AG10803 (cell line): ENCODE results near the gene TTLL8.

ENCODE experiments used
- DNase-seq: peaks from one replicate; pipeline ENCODE4 v3.0.0; 2010; ENCODE audit warnings: low read depth
- H3K4me3 ChIP-seq: 2 replicates; pipeline ENCODE4 v1.5.1; 2011; ENCODE audit warnings: mild to moderate bottlenecking, low read length, control low read depth
- CTCF ChIP-seq: conservative IDR thresholded peaks from 2 replicates; pipeline ENCODE4 v1.5.1; 2011; ENCODE audit warnings: mild to moderate bottlenecking, low read length, control low read depth, inconsistent platforms

Gene TTLL8

GRCh38 chr22:49973018-49973961 is 84.8 kb downstream of the TTLL8 start:
- DNase-seq = peak; percentile 23
- no peak for TF ChIP-seq CTCF
- H3K4me3 ChIP-seq = no peak overlapping the region

GRCh38 chr22:49972163-49973017 is 85.7 kb downstream of the TTLL8 start:
- TF ChIP-seq CTCF = no peak
- no peak overlapping the region for H3K4me3 ChIP-seq
- no peak for DNase-seq

GRCh38 chr22:49971232-49972162 is 86.6 kb downstream of the TTLL8 start:
- DNase-seq = peak; percentile 51
- no peak for TF ChIP-seq CTCF
- H3K4me3 ChIP-seq = peak overlapping the region; percentile 55

- TF ChIP-seq CTCF = no peak
- peak; percentile 92 for DNase-seq
- H3K4me3 ChIP-seq = peak overlapping the region; percentile 55
These were observed 87.4 kb downstream of the TTLL8 start for GRCh38 chr22:49970528-49971231.

GRCh38 chr22:49969751-49970527 is 88.2 kb downstream of the TTLL8 start:
- H3K4me3 ChIP-seq = no peak overlapping the region
- TF ChIP-seq CTCF = no peak
- DNase-seq = no peak
